ENCODE measurements around the gene PAPPA. TPM values are rescaled to one million over a fixed set of nuclear protein-coding genes. Genes with fewer than 3 reads are reported as not detected.

PAPPA gene
- total RNA-seq, 1 donor, result 56.5 TPM

DNA sequence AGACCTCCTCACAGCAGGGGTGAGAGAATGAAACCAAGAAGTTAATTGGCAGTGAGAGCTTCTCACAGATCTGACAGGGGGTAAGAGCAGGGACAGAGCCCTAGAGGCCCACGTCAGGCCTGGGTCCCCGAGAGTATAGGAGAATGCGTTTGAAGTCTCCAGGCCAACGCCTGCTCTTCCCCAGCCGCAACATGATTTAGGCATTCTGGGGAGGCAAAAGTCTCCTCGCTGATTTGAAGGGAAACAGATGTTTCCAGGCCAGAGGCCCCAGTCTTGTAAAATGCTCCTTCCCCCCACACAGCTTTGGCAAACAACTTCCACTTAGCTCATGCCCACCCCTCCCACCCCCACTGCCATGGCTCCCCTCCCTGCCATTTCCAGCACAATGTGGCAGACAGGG is 294.3 kb downstream of the PAPPA start:
- DNase-seq (ENCODE audit: insufficient read length, low spot score, missing footprints), result no peak
- Histone ChIP-seq H3K79me2 (ENCODE audit: insufficient read depth, low read length) (no peaks in the 10 kb centered on the region), H4K20me1 (ENCODE audit: insufficient read depth, low read length) (no peaks in the 10 kb centered on the region), H3K27ac (ENCODE audit: low read depth, low read length) (no peak overlapping the region), H3K9me3 (ENCODE audit: low read depth, low read length) (no peaks in the 10 kb centered on the region), H3K4me3 (ENCODE audit: insufficient read depth, low read length) (no peak overlapping the region), H3K27me3 (ENCODE audit: insufficient read depth, low read length) (no peaks in the 10 kb centered on the region), H3K4me1 (ENCODE audit: insufficient read depth, low read length) (peaks cover 19% of the 10 kb centered on the region), H2AFZ (ENCODE audit: low read length) (no peak overlapping the region), H3K4me2 (ENCODE audit: insufficient read depth, low read length) (no peak overlapping the region), H3K36me3 (ENCODE audit: insufficient read depth, low read length) (no peaks in the 10 kb centered on the region)
- TF ChIP-seq, protein P1, sequence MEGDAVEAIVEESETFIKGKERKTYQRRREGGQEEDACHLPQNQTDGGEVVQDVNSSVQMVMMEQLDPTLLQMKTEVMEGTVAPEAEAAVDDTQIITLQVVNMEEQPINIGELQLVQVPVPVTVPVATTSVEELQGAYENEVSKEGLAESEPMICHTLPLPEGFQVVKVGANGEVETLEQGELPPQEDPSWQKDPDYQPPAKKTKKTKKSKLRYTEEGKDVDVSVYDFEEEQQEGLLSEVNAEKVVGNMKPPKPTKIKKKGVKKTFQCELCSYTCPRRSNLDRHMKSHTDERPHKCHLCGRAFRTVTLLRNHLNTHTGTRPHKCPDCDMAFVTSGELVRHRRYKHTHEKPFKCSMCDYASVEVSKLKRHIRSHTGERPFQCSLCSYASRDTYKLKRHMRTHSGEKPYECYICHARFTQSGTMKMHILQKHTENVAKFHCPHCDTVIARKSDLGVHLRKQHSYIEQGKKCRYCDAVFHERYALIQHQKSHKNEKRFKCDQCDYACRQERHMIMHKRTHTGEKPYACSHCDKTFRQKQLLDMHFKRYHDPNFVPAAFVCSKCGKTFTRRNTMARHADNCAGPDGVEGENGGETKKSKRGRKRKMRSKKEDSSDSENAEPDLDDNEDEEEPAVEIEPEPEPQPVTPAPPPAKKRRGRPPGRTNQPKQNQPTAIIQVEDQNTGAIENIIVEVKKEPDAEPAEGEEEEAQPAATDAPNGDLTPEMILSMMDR (IDR thresholded peaks at IDR 0.05; ENCODE audit: extremely low read depth, low read depth, low read length), result no peak

DNA sequence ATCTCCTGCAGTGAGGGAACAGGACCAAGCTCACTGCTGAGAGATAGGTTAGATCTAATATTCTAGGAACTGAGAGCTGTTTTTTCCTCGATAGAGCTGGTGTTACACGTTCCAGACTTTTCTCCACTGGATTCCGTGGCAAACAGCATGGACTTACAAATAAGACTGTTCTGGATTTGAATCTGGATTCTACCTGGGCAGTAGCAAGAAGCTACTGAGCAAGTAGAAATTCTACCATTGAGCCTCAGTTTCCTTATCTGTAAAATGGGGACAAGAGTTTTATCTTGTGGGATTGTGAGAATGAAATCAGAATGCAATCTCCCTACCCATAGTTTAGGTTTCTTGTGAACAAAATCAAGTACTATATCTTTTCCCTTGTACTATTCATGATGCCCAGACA is 294.8 kb downstream of the PAPPA start:
- Histone ChIP-seq H3K36me3 (ENCODE audit: insufficient read depth, low read length) (no peaks in the 10 kb centered on the region), H3K79me2 (ENCODE audit: insufficient read depth, low read length) (no peaks in the 10 kb centered on the region), H3K4me3 (ENCODE audit: insufficient read depth, low read length) (no peak overlapping the region), H3K4me2 (ENCODE audit: insufficient read depth, low read length) (no peak overlapping the region), H2AFZ (ENCODE audit: low read length) (no peak overlapping the region), H3K27me3 (ENCODE audit: insufficient read depth, low read length) (no peaks in the 10 kb centered on the region), H3K27ac (ENCODE audit: low read depth, low read length) (no peak overlapping the region), H3K4me1 (ENCODE audit: insufficient read depth, low read length) (peaks cover 19% of the 10 kb centered on the region), H3K9me3 (ENCODE audit: low read depth, low read length) (no peaks in the 10 kb centered on the region), H4K20me1 (ENCODE audit: insufficient read depth, low read length) (no peaks in the 10 kb centered on the region)
- TF ChIP-seq, protein P1 (IDR thresholded peaks at IDR 0.05; ENCODE audit: extremely low read depth, low read depth, low read length), result no peak
- no peak for DNase-seq (ENCODE audit: insufficient read length, low spot score, missing footprints)

DNA sequence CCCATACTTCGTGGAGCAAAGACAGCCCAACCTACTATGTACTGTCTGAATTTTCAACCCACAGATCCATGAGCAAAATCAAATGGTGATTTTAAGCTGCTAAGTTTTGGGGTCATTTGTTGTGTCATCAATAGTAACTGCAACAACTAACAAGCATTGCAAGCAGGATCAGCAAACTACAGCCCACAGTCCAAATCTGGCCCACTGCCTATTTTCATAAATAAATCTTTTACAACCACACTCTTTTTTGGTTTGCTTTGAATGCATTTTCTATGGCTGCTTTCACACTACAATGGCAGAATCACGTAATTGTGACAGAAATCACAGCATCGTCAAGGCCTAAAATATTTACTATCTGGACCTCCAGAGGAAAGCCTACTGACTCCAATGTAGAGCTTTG is 296.4 kb downstream of the PAPPA start:
- no peaks in the 10 kb centered on the region for H3K36me3 ChIP-seq (ENCODE audit: insufficient read depth, low read length)
- no peak overlapping the region for H3K4me2 ChIP-seq (ENCODE audit: insufficient read depth, low read length)
- peaks cover 19% of the 10 kb centered on the region for H3K4me1 ChIP-seq (ENCODE audit: insufficient read depth, low read length)
- TF ChIP-seq, protein P1 (IDR thresholded peaks at IDR 0.05; ENCODE audit: extremely low read depth, low read depth, low read length), result no peak
- no peaks in the 10 kb centered on the region for H3K79me2 ChIP-seq (ENCODE audit: insufficient read depth, low read length)
- H3K27me3 ChIP-seq (ENCODE audit: insufficient read depth, low read length), result no peaks in the 10 kb centered on the region
- no peak overlapping the region for H2AFZ ChIP-seq (ENCODE audit: low read length)
- no peak overlapping the region for H3K27ac ChIP-seq (ENCODE audit: low read depth, low read length)
- no peaks in the 10 kb centered on the region for H4K20me1 ChIP-seq (ENCODE audit: insufficient read depth, low read length)
- H3K4me3 ChIP-seq (ENCODE audit: insufficient read depth, low read length), result no peak overlapping the region
- DNase-seq (ENCODE audit: insufficient read length, low spot score, missing footprints), result no peak
- H3K9me3 ChIP-seq (ENCODE audit: low read depth, low read length), result no peaks in the 10 kb centered on the region

DNA sequence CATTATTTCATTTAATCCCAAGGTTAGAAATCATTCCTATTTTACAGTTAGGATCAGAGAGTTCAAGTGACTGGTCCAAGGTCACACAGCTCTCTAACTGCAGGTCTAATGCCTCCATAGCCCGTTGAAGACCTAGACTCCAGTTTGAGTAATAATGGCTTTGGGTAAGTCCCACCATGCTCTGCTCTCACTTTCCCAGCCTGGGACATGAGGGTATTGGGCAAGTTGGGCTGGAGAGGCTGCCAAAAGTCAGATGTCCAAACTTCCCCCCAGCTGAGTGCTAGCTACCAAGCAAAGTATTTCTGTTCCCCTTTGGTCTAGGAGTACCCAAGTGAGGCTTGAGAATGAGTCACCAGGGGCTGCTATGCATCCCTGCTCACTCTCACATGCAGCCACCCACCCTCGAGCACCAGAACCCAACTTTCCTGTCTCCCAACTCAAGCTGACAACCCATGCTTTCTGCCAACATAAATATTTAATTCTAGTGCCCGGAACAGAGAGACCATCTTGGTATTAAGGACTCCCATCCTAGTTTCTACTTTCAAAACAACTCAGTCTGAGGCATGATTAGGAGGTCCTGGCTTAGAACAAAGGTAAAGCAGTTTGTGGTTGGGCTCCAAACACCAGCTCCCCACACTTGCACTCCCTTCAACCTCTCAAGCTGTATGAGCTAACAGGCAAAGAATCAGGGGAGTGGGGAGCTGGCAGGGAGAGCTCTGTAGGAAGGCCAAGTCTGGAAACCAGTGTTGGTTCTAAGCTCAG is 297.0 kb downstream of the PAPPA start:
- H3K36me3 ChIP-seq (ENCODE audit: insufficient read depth, low read length), result no peaks in the 10 kb centered on the region
- peak overlapping the region; percentile 37 for H3K4me2 ChIP-seq (ENCODE audit: insufficient read depth, low read length)
- peaks cover 19% of the 10 kb centered on the region for H3K4me1 ChIP-seq (ENCODE audit: insufficient read depth, low read length)
- TF ChIP-seq, protein P1 (IDR thresholded peaks at IDR 0.05; ENCODE audit: extremely low read depth, low read depth, low read length), result no peak
- no peaks in the 10 kb centered on the region for H3K79me2 ChIP-seq (ENCODE audit: insufficient read depth, low read length)
- peak; percentile 64 for DNase-seq (ENCODE audit: insufficient read length, low spot score, missing footprints)
- H3K4me3 ChIP-seq (ENCODE audit: insufficient read depth, low read length), result no peak overlapping the region
- H3K27me3 ChIP-seq (ENCODE audit: insufficient read depth, low read length), result no peaks in the 10 kb centered on the region
- peak overlapping the region; percentile 18 for H3K27ac ChIP-seq (ENCODE audit: low read depth, low read length)
- no peaks in the 10 kb centered on the region for H4K20me1 ChIP-seq (ENCODE audit: insufficient read depth, low read length)
- peak overlapping the region; percentile 37 for H2AFZ ChIP-seq (ENCODE audit: low read length)
- H3K9me3 ChIP-seq (ENCODE audit: low read depth, low read length), result no peaks in the 10 kb centered on the region
